Trophoblast cell (in vitro differentiated cells and primary cell): ENCODE results near the gene MPP2.
A peak's percentile ranks its signal among the peaks of the same experiment; 100 is the strongest.
"Not testable (repeated sequence)": the region's sequence is repeated elsewhere in the genome, so short reads cannot be mapped to it uniquely, and the experiment has no call there.

Experiments
- DNase-seq, 2 donors: peaks; one replicate each; pipeline ENCODE4 v3.0.0-alpha.2; 2016
- H2AFZ ChIP-seq: 2 replicates; pipeline ENCODE4 v1.6.1; 2013; ENCODE audit warnings: low read length, moderate library complexity, mild to moderate bottlenecking; ENCODE audit not compliant: insufficient read depth, poor library complexity
- H2AK5ac ChIP-seq: 2 replicates; pipeline ENCODE4 v1.6.1; 2013; ENCODE audit warnings: mild to moderate bottlenecking, low read length
- H2BK120ac ChIP-seq: 2 replicates; pipeline ENCODE4 v1.6.1; 2013; ENCODE audit warnings: low read length, mild to moderate bottlenecking, moderate library complexity; ENCODE audit not compliant: insufficient read depth, poor library complexity
- H2BK12ac ChIP-seq: 2 replicates; pipeline ENCODE4 v1.6.1; 2013; ENCODE audit warnings: mild to moderate bottlenecking, low read length, moderate library complexity
- H2BK5ac ChIP-seq: 2 replicates; pipeline ENCODE4 v1.6.1; 2013; ENCODE audit warnings: low read length, low read depth, moderate library complexity, mild to moderate bottlenecking; ENCODE audit not compliant: poor library complexity
- H3K14ac ChIP-seq: 2 replicates; pipeline ENCODE4 v1.6.1; 2013; ENCODE audit warnings: mild to moderate bottlenecking, low read length
- H3K18ac ChIP-seq: 2 replicates; pipeline ENCODE4 v1.6.1; 2013; ENCODE audit warnings: mild to moderate bottlenecking, low read length
- H3K23ac ChIP-seq: 2 replicates; pipeline ENCODE4 v1.6.1; 2013; ENCODE audit warnings: low read length
- H3K27ac ChIP-seq: 2 replicates; pipeline ENCODE4 v1.5.1; 2013; ENCODE audit warnings: low read depth, mild to moderate bottlenecking, inconsistent platforms, low read length, moderate library complexity
- H3K27me3 ChIP-seq: 2 replicates; pipeline ENCODE4 v1.6.1; 2013; ENCODE audit warnings: inconsistent platforms, mild to moderate bottlenecking, low read length, moderate library complexity; ENCODE audit not compliant: insufficient read depth
- H3K36me3 ChIP-seq, 2 experiments: 1 replicate in 1 of 2; 2 replicates in 1 of 2; pipeline ENCODE4 v1.6.1; 2013; ENCODE audit warnings: low read length in 2 of 2, mild to moderate bottlenecking in 2 of 2, moderate library complexity in 1 of 2; ENCODE audit not compliant: insufficient read depth in 2 of 2, control insufficient read depth in 1 of 2
- H3K4ac ChIP-seq: 2 replicates; pipeline ENCODE4 v1.6.1; 2013; ENCODE audit warnings: low read depth, mild to moderate bottlenecking, low read length, moderate library complexity
- H3K4me1 ChIP-seq, 2 experiments: 1 replicate in 1 of 2; 2 replicates in 1 of 2; pipeline ENCODE4 v1.6.1; 2013; ENCODE audit warnings: low read length in 2 of 2, mild to moderate bottlenecking in 2 of 2, moderate library complexity in 1 of 2; ENCODE audit not compliant: insufficient read depth in 2 of 2, control insufficient read depth in 1 of 2
- H3K4me2 ChIP-seq: 2 replicates; pipeline ENCODE4 v1.6.1; 2013; ENCODE audit warnings: inconsistent platforms, mild to moderate bottlenecking, low read length, moderate library complexity
- H3K4me3 ChIP-seq: 2 replicates; pipeline ENCODE4 v1.5.1; 2013; ENCODE audit warnings: mild to moderate bottlenecking, low read depth, low read length, inconsistent platforms
- H3K79me1 ChIP-seq: one replicate; pipeline ENCODE4 v1.6.1; 2013; ENCODE audit warnings: low read length
- H3K79me2 ChIP-seq: 2 replicates; pipeline ENCODE4 v1.6.1; 2013; ENCODE audit warnings: low read length, mild to moderate bottlenecking; ENCODE audit not compliant: control insufficient read depth, insufficient read depth, poor library complexity
- H3K9ac ChIP-seq: 2 replicates; pipeline ENCODE4 v1.6.1; 2013; ENCODE audit warnings: mild to moderate bottlenecking, low read length
- H3K9me3 ChIP-seq: 2 replicates; pipeline ENCODE4 v1.6.1; 2013; ENCODE audit warnings: low read depth, mild to moderate bottlenecking, control low read depth, inconsistent platforms, low read length; ENCODE audit not compliant: insufficient read depth
- H4K12ac ChIP-seq: 2 replicates; pipeline ENCODE4 v1.6.1; 2013; ENCODE audit warnings: low read depth, mild to moderate bottlenecking, low read length, moderate library complexity
- H4K8ac ChIP-seq: 2 replicates; pipeline ENCODE4 v1.6.1; 2013; ENCODE audit warnings: low read depth, mild to moderate bottlenecking, low read length, moderate library complexity
- H4K91ac ChIP-seq: one replicate; pipeline ENCODE4 v1.6.1; 2013; ENCODE audit warnings: low read depth, mild to moderate bottlenecking, low read length, moderate library complexity
- WGBS: extraction: QIAGEN DNeasy Blood & Tissue Kit; methylation state at CpG from one replicate; pipeline ENCODE4 v1.1.7; 2013; ENCODE audit warnings: missing lambda C conversion rate; ENCODE audit not compliant: insufficient read length, insufficient coverage; ENCODE audit errors: extremely low coverage; 5-methylcytosine and 5-hydroxymethylcytosine counted together

MPP2 gene

GRCh38 chr17:43844241-43844640, 63.1 kb downstream of the MPP2 start:
- Histone ChIP-seq H2BK120ac (no peak overlapping the region), H4K91ac (no peak overlapping the region), H4K12ac (no peak overlapping the region), H3K4me1 (no peaks in the 10 kb centered on the region), H3K4me2 (no peak overlapping the region), H2BK12ac (no peak overlapping the region), H3K9ac (peak overlapping the region; percentile 4), H3K14ac (no peak overlapping the region), H3K9me3 (no peaks in the 10 kb centered on the region), H2AFZ (no peak overlapping the region), H2BK5ac (no peak overlapping the region), H3K36me3 (no peaks in the 10 kb centered on the region), H3K27me3 (no peaks in the 10 kb centered on the region), H3K27ac (no peak overlapping the region), H3K23ac (no peak overlapping the region), H3K79me1 (no peaks in the 10 kb centered on the region), H2AK5ac (no peak overlapping the region), H4K8ac (no peak overlapping the region), H3K79me2 (no peaks in the 10 kb centered on the region), H3K4me3 (no peak overlapping the region), H3K4ac (no peak overlapping the region), H3K18ac (no peak overlapping the region)
- no CpG with 5 or more reads among the region's 5 CpGs for WGBS
- DNase-seq: no peak

GRCh38 chr17:43842975-43843325, 64.4 kb downstream of the MPP2 start:
- Histone ChIP-seq H3K23ac (no peak overlapping the region), H3K4me3 (no peak overlapping the region), H3K14ac (no peak overlapping the region), H3K36me3 (no peaks in the 10 kb centered on the region), H3K4me2 (no peak overlapping the region), H4K8ac (no peak overlapping the region), H3K79me2 (no peaks in the 10 kb centered on the region), H4K91ac (no peak overlapping the region), H2BK120ac (no peak overlapping the region), H3K27me3 (no peaks in the 10 kb centered on the region), H3K9ac (no peak overlapping the region), H3K27ac (no peak overlapping the region), H2AK5ac (no peak overlapping the region), H4K12ac (no peak overlapping the region), H3K4me1 (no peaks in the 10 kb centered on the region), H3K4ac (no peak overlapping the region), H2BK5ac (no peak overlapping the region), H3K18ac (no peak overlapping the region), H3K79me1 (no peaks in the 10 kb centered on the region), H3K9me3 (no peaks in the 10 kb centered on the region), H2BK12ac (no peak overlapping the region), H2AFZ (no peak overlapping the region)
- WGBS: no CpG with 5 or more reads among the region's 7 CpGs
- no peak for DNase-seq

DNA sequence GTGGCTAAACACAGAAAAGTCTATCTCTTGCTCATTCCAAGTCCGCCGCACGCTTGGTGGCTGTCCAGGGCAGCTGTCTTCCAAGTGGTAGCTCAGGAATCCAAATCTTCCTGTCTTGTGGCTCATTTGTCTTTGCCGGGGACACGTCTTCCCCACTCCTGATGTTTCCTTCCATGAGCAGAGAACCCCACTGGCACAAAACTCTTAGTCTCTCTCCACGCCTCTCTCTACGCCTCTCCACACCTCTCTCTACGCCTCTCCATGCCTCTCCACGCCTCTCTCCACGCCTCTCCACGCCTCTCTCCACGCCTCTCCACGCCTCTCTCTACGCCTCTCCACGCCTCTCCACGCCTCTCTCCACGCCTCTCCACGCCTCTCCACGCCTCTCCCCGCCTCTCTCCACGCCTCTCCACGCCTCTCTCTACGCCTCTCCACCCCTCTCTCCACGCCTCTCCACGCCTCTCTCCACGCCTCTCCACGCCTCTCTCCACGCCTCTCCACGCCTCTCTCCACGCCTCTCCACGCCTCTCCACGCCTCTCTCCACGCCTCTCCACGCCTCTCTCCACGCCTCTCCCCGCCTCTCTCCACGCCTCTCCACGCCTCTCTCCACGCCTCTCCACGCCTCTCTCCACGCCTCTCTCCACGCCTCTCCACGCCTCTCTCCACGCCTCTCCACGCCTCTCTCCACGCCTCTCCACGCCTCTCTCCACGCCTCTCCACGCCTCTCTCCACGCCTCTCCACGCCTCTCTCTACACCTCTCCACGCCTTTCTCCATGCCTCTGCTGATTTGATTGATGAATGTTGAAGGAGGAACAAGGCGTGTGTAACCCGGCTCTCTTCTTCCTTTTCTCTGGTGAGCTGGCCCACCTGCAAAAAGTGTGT, 65.0 kb downstream of the MPP2 start:
- not testable (repeated sequence) for H3K79me1 ChIP-seq, H2BK5ac ChIP-seq, H2BK120ac ChIP-seq, H3K4me2 ChIP-seq, H2BK12ac ChIP-seq, H3K23ac ChIP-seq, H3K4me1 ChIP-seq, H3K14ac ChIP-seq, H3K36me3 ChIP-seq, H4K91ac ChIP-seq, H2AK5ac ChIP-seq, H3K9me3 ChIP-seq, H3K27ac ChIP-seq, H3K79me2 ChIP-seq, H2AFZ ChIP-seq, H3K18ac ChIP-seq, H3K4me3 ChIP-seq, H4K8ac ChIP-seq, H3K27me3 ChIP-seq, H3K4ac ChIP-seq, H3K9ac ChIP-seq, H4K12ac ChIP-seq
- DNase-seq: peak; percentile 72 to 83
- 100% methylated on average over 9 of the region's 54 CpGs for WGBS

GRCh38 chr17:43841282-43841681, 66.1 kb downstream of the MPP2 start:
- Histone ChIP-seq H3K27me3 (no peaks in the 10 kb centered on the region), H3K18ac (no peak overlapping the region), H3K27ac (no peak overlapping the region), H2AK5ac (no peak overlapping the region), H3K4me3 (no peak overlapping the region), H3K23ac (no peak overlapping the region), H2BK120ac (no peak overlapping the region), H3K36me3 (no peaks in the 10 kb centered on the region), H3K79me1 (no peaks in the 10 kb centered on the region), H2AFZ (no peak overlapping the region), H3K14ac (no peak overlapping the region), H2BK5ac (no peak overlapping the region), H4K91ac (no peak overlapping the region), H3K4ac (no peak overlapping the region), H2BK12ac (no peak overlapping the region), H3K79me2 (no peaks in the 10 kb centered on the region), H3K4me1 (no peaks in the 10 kb centered on the region), H4K12ac (no peak overlapping the region), H3K9me3 (no peaks in the 10 kb centered on the region), H3K4me2 (no peak overlapping the region), H3K9ac (no peak overlapping the region), H4K8ac (no peak overlapping the region)
- DNase-seq: no peak
- WGBS: no CpG with 5 or more reads among the region's 4 CpGs
